K562 (cell line): ENCODE data around the gene EIF5B. TPM values are rescaled to one million over a fixed set of nuclear protein-coding genes. Genes with fewer than 3 reads are reported as not detected.

Source experiments
- ATAC-seq: fragments of 200-7000 bp; cut with Tn5 transposase; 3 replicates; pipeline ENCODE4 v1.9.1; 2020; ENCODE audit warnings: moderate library complexity
- BruUV-seq: library from RNA; stranded (reverse); fragments of 400-500 nt; replicated peaks from 2 replicates; lab custom pipeline; 2021; lab: Mats Ljungman, UMichigan
- CTCF ChIA-PET: fragments of 300-600 bp; formaldehyde crosslinking; extraction: SDS; loops from one replicate; lab custom pipeline; 2021; ENCODE audit warnings: low intra/inter-chr PET ratio; lab: Yijun Ruan, JAX
- POLR2A ChIA-PET: fragments of 300-600, 350-650 bp; sonication (Branson Sonifier 250); formaldehyde crosslinking; extraction: SDS; loops from one replicate; lab custom pipeline; 2021; ENCODE audit warnings: antibody characterized with exemption, inconsistent platforms; lab: Yijun Ruan, JAX
- DNase-seq, 4 experiments: peaks; one replicate each; pipeline versions ENCODE4 v3.0.0 to v3.0.0-alpha.2; 2011 to 2018; ENCODE audit warnings: low spot score in 3 of 4, mixed read lengths in 3 of 4; ENCODE audit errors: extremely low read depth in 1 of 4
- FAIRE-seq: peaks from 2 replicates; lab custom pipeline; 2011; peaks lifted over from hg19 to GRCh38; lab: Jason Lieb, UNC
- H2AFZ ChIP-seq: 2 replicates; pipeline ENCODE4 v1.6.0; 2011; ENCODE audit warnings: low read depth, low read length, control low read depth, inconsistent platforms
- H3K27ac ChIP-seq: fragments of 200-600 bp; 3 replicates; pipeline ENCODE4 v1.8.0; 2011; ENCODE audit warnings: low read depth, mild to moderate bottlenecking, control low read depth, inconsistent platforms, low read length, moderate library complexity, mixed read lengths; ENCODE audit errors: extremely low read depth
- H3K27me3 ChIP-seq, 2 experiments: fragments of 300-600 bp in 1 of 2; 2 replicates in 1 of 2; 3 replicates in 1 of 2; pipeline versions ENCODE4 v1.6.0 to v1.8.0; 2011; ENCODE audit warnings: inconsistent platforms in 2 of 2, low read length in 2 of 2, mild to moderate bottlenecking in 1 of 2, mixed read lengths in 1 of 2, moderate library complexity in 1 of 2; ENCODE audit not compliant: control insufficient read depth in 2 of 2, insufficient read depth in 2 of 2
- H3K36me3 ChIP-seq: fragments of 300-600 bp; 3 replicates; pipeline ENCODE4 v1.8.0; 2011; ENCODE audit warnings: mild to moderate bottlenecking, low read length, inconsistent platforms; ENCODE audit not compliant: control insufficient read depth, insufficient read depth
- H3K4me1 ChIP-seq, 2 experiments: fragments of 200-600 bp in 1 of 2; replicated peaks in 1 of 2; 2 replicates in 1 of 2; 3 replicates in 1 of 2; pipeline versions ENCODE4 v1.5.1 to v1.8.0; 2011; ENCODE audit warnings: inconsistent platforms in 2 of 2, low read length in 2 of 2, mild to moderate bottlenecking in 1 of 2, mixed read lengths in 1 of 2, moderate library complexity in 1 of 2; ENCODE audit not compliant: control insufficient read depth in 2 of 2, insufficient read depth in 2 of 2
- H3K4me2 ChIP-seq: 2 replicates; pipeline ENCODE4 v1.6.1; 2011; ENCODE audit warnings: low read length, control low read depth, inconsistent platforms, mixed read lengths; ENCODE audit not compliant: insufficient read depth
- H3K4me3 ChIP-seq: fragments of 200-600 bp; sonication (generic), shearing (Covaris generic); 2 replicates; pipeline ENCODE4 v1.5.1; 2016; ENCODE audit warnings: control low read depth, inconsistent platforms
- H3K79me2 ChIP-seq: fragments of 200-600 bp; 3 replicates; pipeline ENCODE4 v1.8.0; 2011; ENCODE audit warnings: low read length, inconsistent platforms; ENCODE audit not compliant: control insufficient read depth, insufficient read depth
- H3K9ac ChIP-seq, 2 experiments: 2 replicates each; pipeline versions ENCODE4 v1.6.0 to v1.6.1; 2011; ENCODE audit warnings: low read depth in 2 of 2, low read length in 2 of 2, control low read depth in 1 of 2, inconsistent platforms in 1 of 2, mild to moderate bottlenecking in 1 of 2, mixed read lengths in 1 of 2; ENCODE audit not compliant: insufficient read depth in 1 of 2
- H3K9me1 ChIP-seq: one replicate; pipeline ENCODE4 v1.6.0; 2011; ENCODE audit warnings: inconsistent platforms, mild to moderate bottlenecking, low read length, moderate library complexity; ENCODE audit not compliant: control insufficient read depth, insufficient read depth
- H3K9me3 ChIP-seq: replicated peaks from 2 replicates; pipeline ENCODE4 v1.5.1; 2011; ENCODE audit warnings: low read depth, low read length, inconsistent platforms; ENCODE audit not compliant: control insufficient read depth, insufficient read depth
- H4K20me1 ChIP-seq: replicated peaks from 2 replicates; pipeline ENCODE4 v1.6.1; 2011; ENCODE audit warnings: low read length, inconsistent platforms, mixed read lengths; ENCODE audit not compliant: control insufficient read depth, insufficient read depth
- CBFA2T3 ChIP-seq: fragments of 450-650 bp; IDR thresholded peaks from 2 replicates; pipeline ENCODE4 v1.6.1; 2017
- CTBP1 ChIP-seq: fragments of 450-650 bp; IDR thresholded peaks from 2 replicates; pipeline ENCODE4 v1.6.1; 2016; ENCODE audit warnings: borderline replicate concordance
- EGR1 ChIP-seq: fragments of 450-650 bp; conservative IDR thresholded peaks from 2 replicates; pipeline ENCODE4 v1.6.1; 2017; ENCODE audit warnings: mild to moderate bottlenecking
- HNRNPUL1 ChIP-seq: fragments of 200-400 bp; formaldehyde crosslinking; IDR thresholded peaks from 2 replicates; pipeline ENCODE4 v1.6.1; 2017; ENCODE audit warnings: low read length
- JUND ChIP-seq, 2 experiments: IDR thresholded peaks; 2 replicates in 1 of 2; 3 replicates in 1 of 2; pipeline ENCODE4 v1.6.1; 2011; ENCODE audit warnings: borderline replicate concordance in 2 of 2, low read depth in 2 of 2, low read length in 2 of 2, improper control_type of control experiment in 1 of 2, missing biosample characterization in 1 of 2, missing genetic modification characterization in 1 of 2, missing genetic modification reagents in 1 of 2
- MEIS2 ChIP-seq: fragments of 450-650 bp; IDR thresholded peaks from 2 replicates; pipeline ENCODE4 v1.6.1; 2014; ENCODE audit warnings: mild to moderate bottlenecking; ENCODE audit not compliant: partially characterized antibody
- PKNOX1 ChIP-seq: fragments of 450-650 bp; IDR thresholded peaks from 2 replicates; pipeline ENCODE4 v1.6.1; 2016
- PTBP1 ChIP-seq: fragments of 200-400 bp; formaldehyde crosslinking; IDR thresholded peaks from 2 replicates; pipeline ENCODE4 v1.6.1; 2017; ENCODE audit warnings: low read depth, low read length
- WGBS: fragments of 100-300 bp; shearing (Covaris generic); methylation state at CpG from one replicate; pipeline ENCODE4 v1.1.6; 2016; ENCODE audit warnings: low coverage, mixed read lengths; ENCODE audit not compliant: insufficient coverage; ENCODE audit errors: missing lambda C conversion rate; 5-methylcytosine and 5-hydroxymethylcytosine counted together
- in situ Hi-C: fragments of 300-500 bp; cut with MboI; formaldehyde crosslinking; loops from 4 replicates; pipeline ENCODE4 v1.15.0; 2018; ENCODE audit warnings: inconsistent platforms, mixed read lengths
- intact Hi-C: fragments of 100-400 bp; cut with micrococcal nuclease; formaldehyde crosslinking; loops from 2 replicates; pipeline ENCODE4 v1.14.2; 2022
- polyA plus RNA-seq, 8 experiments: library from polyadenylated mRNA; depleted of rRNA in 4 of 8; stranded (reverse) in 5 of 8; unstranded in 3 of 8; fragments of >200 nt; fragmentation: Nextera tagmentation in 2 of 8; fragmentation: Illumina TruSeq in 1 of 8; extraction: Ambion mirVana in 2 of 8; extraction: Trizol in 1 of 8; gene quantifications; 2 replicates each; pipeline versions ENCODE4 v1.2.1 to v1.2.3, GENCODE V29; 2011 to 2014; ENCODE audit warnings: inconsistent platforms in 1 of 8, missing spikeins in 1 of 8
- total RNA-seq, 7 experiments: library from RNA; depleted of rRNA in 6 of 7; stranded (reverse); fragments of >200 nt in 6 of 7; fragmentation: Illumina TruSeq in 2 of 7; extraction: Trizol in 2 of 7; gene quantifications; 2 replicates each; pipeline versions ENCODE4 v1.2.1 to v1.2.3, GENCODE V29; 2011 to 2021; ENCODE audit warnings: low replicate concordance in 1 of 7
- TF ChIP-seq, protein P1 (sequence below), 2 experiments: IDR thresholded peaks in 1 of 2; conservative IDR thresholded peaks in 1 of 2; 2 replicates each; pipeline ENCODE4 v1.6.1; 2016; ENCODE audit warnings: low read depth in 2 of 2, mild to moderate bottlenecking in 1 of 2, missing compliant biosample characterization in 1 of 2, missing genetic modification characterization in 1 of 2, moderate library complexity in 1 of 2
- TF ChIP-seq, protein P2 (sequence below): fragments of 200-800 bp; sonication (Bioruptor generic); IDR thresholded peaks from 2 replicates; pipeline ENCODE4 v1.6.1; 2017; ENCODE audit warnings: missing genetic modification characterization, missing compliant biosample characterization

Gene EIF5B
- total and polyA plus RNA-seq, 9 of the 15 experiments (the other 6 are each of a cell fraction or from before 2014, with no cell fraction given): 26.5 to 143 (median 47.7) TPM

DNA sequence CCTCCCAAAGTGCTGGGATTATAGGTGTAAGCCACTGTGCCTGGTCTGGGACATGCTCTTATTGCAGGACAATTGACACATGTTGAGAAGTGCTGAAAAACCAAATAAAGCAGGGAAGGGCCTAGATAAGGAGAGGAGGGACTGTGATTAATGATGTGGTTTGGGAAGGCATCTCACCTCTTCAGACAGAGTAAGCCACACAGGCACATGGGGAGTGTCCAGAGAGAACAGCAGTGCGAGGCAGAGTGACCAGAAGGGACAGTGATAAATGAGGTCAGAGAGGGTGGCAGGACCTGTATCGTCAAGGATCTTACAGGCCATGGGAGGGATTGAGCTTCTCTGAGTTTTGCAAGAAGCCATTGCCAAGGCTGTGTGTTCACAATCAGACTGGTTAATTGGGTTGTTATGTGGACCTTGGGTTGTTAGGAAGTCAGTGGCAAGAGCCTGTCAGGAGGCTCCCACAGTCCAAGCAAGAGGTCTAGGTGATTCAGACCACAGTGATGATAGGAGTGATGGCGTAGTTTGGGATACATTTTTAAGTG, 58.5 kb downstream of the EIF5B start:
- FAIRE-seq: no peak
- Histone ChIP-seq H3K4me1 (no peaks in the 10 kb centered on the region), H3K9ac (no peak overlapping the region)
- in situ Hi-C loops: no loop called here
- TF ChIP-seq CBFA2T3: no peak
- TF ChIP-seq PKNOX1: peak; percentile 81
- TF ChIP-seq MEIS2: peak; percentile 77
- TF ChIP-seq, protein P1, sequence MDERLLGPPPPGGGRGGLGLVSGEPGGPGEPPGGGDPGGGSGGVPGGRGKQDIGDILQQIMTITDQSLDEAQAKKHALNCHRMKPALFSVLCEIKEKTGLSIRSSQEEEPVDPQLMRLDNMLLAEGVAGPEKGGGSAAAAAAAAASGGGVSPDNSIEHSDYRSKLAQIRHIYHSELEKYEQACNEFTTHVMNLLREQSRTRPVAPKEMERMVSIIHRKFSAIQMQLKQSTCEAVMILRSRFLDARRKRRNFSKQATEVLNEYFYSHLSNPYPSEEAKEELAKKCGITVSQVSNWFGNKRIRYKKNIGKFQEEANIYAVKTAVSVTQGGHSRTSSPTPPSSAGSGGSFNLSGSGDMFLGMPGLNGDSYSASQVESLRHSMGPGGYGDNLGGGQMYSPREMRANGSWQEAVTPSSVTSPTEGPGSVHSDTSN (CRISPR knock-in tag; IDR thresholded peaks at IDR 0.05; ENCODE audit: low read depth): no peak
- TF ChIP-seq, protein P1 (tag; conservative IDR thresholded peaks at IDR 0.05; ENCODE audit: low read depth): peak; percentile 82
- TF ChIP-seq PTBP1: no peak
- TF ChIP-seq HNRNPUL1: no peak
- TF ChIP-seq, protein P2, sequence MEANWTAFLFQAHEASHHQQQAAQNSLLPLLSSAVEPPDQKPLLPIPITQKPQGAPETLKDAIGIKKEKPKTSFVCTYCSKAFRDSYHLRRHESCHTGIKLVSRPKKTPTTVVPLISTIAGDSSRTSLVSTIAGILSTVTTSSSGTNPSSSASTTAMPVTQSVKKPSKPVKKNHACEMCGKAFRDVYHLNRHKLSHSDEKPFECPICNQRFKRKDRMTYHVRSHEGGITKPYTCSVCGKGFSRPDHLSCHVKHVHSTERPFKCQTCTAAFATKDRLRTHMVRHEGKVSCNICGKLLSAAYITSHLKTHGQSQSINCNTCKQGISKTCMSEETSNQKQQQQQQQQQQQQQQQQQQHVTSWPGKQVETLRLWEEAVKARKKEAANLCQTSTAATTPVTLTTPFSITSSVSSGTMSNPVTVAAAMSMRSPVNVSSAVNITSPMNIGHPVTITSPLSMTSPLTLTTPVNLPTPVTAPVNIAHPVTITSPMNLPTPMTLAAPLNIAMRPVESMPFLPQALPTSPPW (CRISPR knock-in tag): no peak
- no peak for TF ChIP-seq CTBP1
- TF ChIP-seq JUND (IDR thresholded peaks at IDR 0.05; ENCODE audit: borderline replicate concordance, low read depth, low read length): no peak
- no peak for TF ChIP-seq JUND (tag; IDR thresholded peaks at IDR 0.05; ENCODE audit: borderline replicate concordance, low read depth, low read length)
- TF ChIP-seq EGR1: no peak
- TF ChIP-seq, all 486 proteins: peak for 3
- Histone ChIP-seq H3K4me3 (no peak overlapping the region), H3K9me1 (no peaks in the 10 kb centered on the region), H3K9me3 (no peaks in the 10 kb centered on the region), H2AFZ (no peak overlapping the region), H3K36me3 (peaks cover 100% of the 10 kb centered on the region), H4K20me1 (no peaks in the 10 kb centered on the region), H3K4me2 (no peak overlapping the region), H3K27ac (no peak overlapping the region), H3K27me3 (no peaks in the 10 kb centered on the region), H3K79me2 (no peaks in the 10 kb centered on the region)
- ATAC-seq (peak; percentile 64), DNase-seq (no peak)
- intact Hi-C loops: no loop called here
- BruUV-seq: no TSS peak
- ChIA-PET POLR2A (interaction anchor here (1.2 kb wide), 1 partner anchor 10 kb away, joined by 3 read pairs; no protein-coding TSS in a partner anchor), CTCF (no interaction called here)
- 59% methylated on average over 3 of the region's 3 CpGs for WGBS
